KMS-11 (cell line): ENCODE results near the gene SDK1.

Experiments used
- H2AFZ ChIP-seq: fragments of 200-600 bp; sonication (generic); 2 replicates; pipeline ENCODE4 v1.6.1; 2016; ENCODE audit warnings: antibody characterized with exemption, mixed run types, low read depth
- H3K27ac ChIP-seq: fragments of 200-600 bp; sonication (generic); 2 replicates; pipeline ENCODE4 v1.6.1; 2016; ENCODE audit warnings: mild to moderate bottlenecking, mixed run types
- H3K27me3 ChIP-seq: fragments of 200-600 bp; sonication (generic); 2 replicates; pipeline ENCODE4 v1.6.1; 2017; ENCODE audit warnings: mild to moderate bottlenecking, low read depth, mixed run types, moderate library complexity; ENCODE audit not compliant: insufficient read depth
- H3K36me3 ChIP-seq: fragments of 200-600 bp; sonication (generic); 2 replicates; pipeline ENCODE4 v1.6.1; 2017; ENCODE audit warnings: mild to moderate bottlenecking, mixed run types; ENCODE audit not compliant: insufficient read depth
- H3K4me1 ChIP-seq: fragments of 200-600 bp; sonication (generic); 2 replicates; pipeline ENCODE4 v1.6.1; 2016; ENCODE audit warnings: mild to moderate bottlenecking, low read depth, mixed run types; ENCODE audit not compliant: poor library complexity, severe bottlenecking
- H3K4me2 ChIP-seq: fragments of 200-600 bp; sonication (generic); 2 replicates; pipeline ENCODE4 v1.7.0; 2016; ENCODE audit warnings: mild to moderate bottlenecking, mixed run types
- H3K4me3 ChIP-seq: fragments of 200-600 bp; sonication (generic); IDR thresholded peaks from 2 replicates; pipeline ENCODE4 v1.6.1; 2017; ENCODE audit warnings: low read depth, low read length, mixed read lengths; ENCODE audit not compliant: insufficient read depth
- H3K79me2 ChIP-seq: fragments of 200-600 bp; sonication (generic); 2 replicates; pipeline ENCODE4 v1.6.1; 2016; ENCODE audit warnings: low read depth, mixed run types; ENCODE audit not compliant: insufficient read depth
- H3K9ac ChIP-seq: fragments of 200-600 bp; sonication (generic); 2 replicates; pipeline ENCODE4 v1.6.1; 2016; ENCODE audit warnings: mild to moderate bottlenecking, mixed run types
- H4K20me1 ChIP-seq: fragments of 200-600 bp; sonication (generic); 2 replicates; pipeline ENCODE4 v1.6.1; 2016; ENCODE audit warnings: mild to moderate bottlenecking, mixed run types; ENCODE audit not compliant: insufficient read depth
- TF ChIP-seq, protein P1 (sequence below): fragments of 200-600 bp; sonication (generic); conservative IDR thresholded peaks from 2 replicates; pipeline ENCODE4 v1.6.1; 2017; ENCODE audit warnings: low read depth, mild to moderate bottlenecking, antibody characterized with exemption, low read length, moderate library complexity, mixed read lengths

Gene SDK1

DNA sequence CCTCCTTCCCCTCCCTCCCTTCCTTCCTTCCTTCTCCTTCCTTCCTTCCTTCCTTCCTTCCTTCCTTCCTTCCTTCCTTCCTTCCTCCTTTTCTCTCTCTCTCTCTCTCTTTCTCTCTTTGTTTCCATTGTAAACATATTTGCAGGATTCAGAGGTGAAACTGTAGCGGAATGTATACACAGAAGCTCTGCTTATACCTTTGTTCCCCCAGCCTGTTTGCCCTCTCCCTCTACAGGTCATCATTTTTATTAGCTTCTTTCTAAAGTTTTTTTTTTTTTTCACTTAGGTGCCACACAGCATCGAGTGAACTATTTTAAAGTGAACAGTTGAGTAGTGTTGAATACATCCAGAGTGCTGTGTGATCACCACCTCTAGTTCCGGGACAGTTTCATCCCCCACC is 20.7 kb downstream of the SDK1 start:
- H3K79me2 ChIP-seq: no peaks in the 10 kb centered on the region
- H4K20me1 ChIP-seq: no peaks in the 10 kb centered on the region
- no peaks in the 10 kb centered on the region for H3K4me1 ChIP-seq
- no peaks in the 10 kb centered on the region for H3K27me3 ChIP-seq
- no peak overlapping the region for H3K9ac ChIP-seq
- H2AFZ ChIP-seq: no peak overlapping the region
- H3K36me3 ChIP-seq: no peaks in the 10 kb centered on the region
- H3K4me3 ChIP-seq: no peak overlapping the region
- TF ChIP-seq, protein P1, sequence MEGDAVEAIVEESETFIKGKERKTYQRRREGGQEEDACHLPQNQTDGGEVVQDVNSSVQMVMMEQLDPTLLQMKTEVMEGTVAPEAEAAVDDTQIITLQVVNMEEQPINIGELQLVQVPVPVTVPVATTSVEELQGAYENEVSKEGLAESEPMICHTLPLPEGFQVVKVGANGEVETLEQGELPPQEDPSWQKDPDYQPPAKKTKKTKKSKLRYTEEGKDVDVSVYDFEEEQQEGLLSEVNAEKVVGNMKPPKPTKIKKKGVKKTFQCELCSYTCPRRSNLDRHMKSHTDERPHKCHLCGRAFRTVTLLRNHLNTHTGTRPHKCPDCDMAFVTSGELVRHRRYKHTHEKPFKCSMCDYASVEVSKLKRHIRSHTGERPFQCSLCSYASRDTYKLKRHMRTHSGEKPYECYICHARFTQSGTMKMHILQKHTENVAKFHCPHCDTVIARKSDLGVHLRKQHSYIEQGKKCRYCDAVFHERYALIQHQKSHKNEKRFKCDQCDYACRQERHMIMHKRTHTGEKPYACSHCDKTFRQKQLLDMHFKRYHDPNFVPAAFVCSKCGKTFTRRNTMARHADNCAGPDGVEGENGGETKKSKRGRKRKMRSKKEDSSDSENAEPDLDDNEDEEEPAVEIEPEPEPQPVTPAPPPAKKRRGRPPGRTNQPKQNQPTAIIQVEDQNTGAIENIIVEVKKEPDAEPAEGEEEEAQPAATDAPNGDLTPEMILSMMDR: no peak
- no peak overlapping the region for H3K27ac ChIP-seq
- H3K4me2 ChIP-seq: no peak overlapping the region

GRCh38 chr7:3326246-3326645 is 25.2 kb downstream of the SDK1 start:
- Histone ChIP-seq H3K4me1 (no peaks in the 10 kb centered on the region), H3K36me3 (no peaks in the 10 kb centered on the region), H3K27ac (no peak overlapping the region), H3K4me2 (no peak overlapping the region), H3K4me3 (no peak overlapping the region), H3K79me2 (no peaks in the 10 kb centered on the region), H2AFZ (no peak overlapping the region), H3K9ac (no peak overlapping the region), H3K27me3 (no peaks in the 10 kb centered on the region), H4K20me1 (no peaks in the 10 kb centered on the region)
- TF ChIP-seq, protein P1: no peak

- H3K9ac ChIP-seq: no peak overlapping the region
- no peaks in the 10 kb centered on the region for H3K36me3 ChIP-seq
- no peak overlapping the region for H3K27ac ChIP-seq
- no peak overlapping the region for H2AFZ ChIP-seq
- no peaks in the 10 kb centered on the region for H3K4me1 ChIP-seq
- H4K20me1 ChIP-seq: no peaks in the 10 kb centered on the region
- H3K79me2 ChIP-seq: no peaks in the 10 kb centered on the region
- no peak overlapping the region for H3K4me2 ChIP-seq
- H3K27me3 ChIP-seq: no peaks in the 10 kb centered on the region
- TF ChIP-seq, protein P1: no peak
- no peak overlapping the region for H3K4me3 ChIP-seq
Observed at GRCh38 chr7:3327099-3327498, 26.0 kb downstream of the SDK1 start.

GRCh38 chr7:3327655-3328054 is 26.6 kb downstream of the SDK1 start:
- Histone ChIP-seq H3K4me3 (no peak overlapping the region), H3K9ac (no peak overlapping the region), H2AFZ (no peak overlapping the region), H3K4me2 (no peak overlapping the region), H4K20me1 (no peaks in the 10 kb centered on the region), H3K27ac (no peak overlapping the region), H3K27me3 (no peaks in the 10 kb centered on the region), H3K79me2 (no peaks in the 10 kb centered on the region), H3K36me3 (no peaks in the 10 kb centered on the region), H3K4me1 (no peaks in the 10 kb centered on the region)
- TF ChIP-seq, protein P1: no peak
